B cell (primary cell): Measurements from ENCODE around the gene GBA2. TPM values are rescaled to one million over a fixed set of nuclear protein-coding genes. Genes with fewer than 3 reads are reported as not detected.

Experiments
- ATAC-seq: fragments of 200-7000 bp; cut with Tn5 transposase; one replicate; pipeline ENCODE4 v1.10.0; 2021; ENCODE audit warnings: low read depth, mild to moderate bottlenecking, moderate number of reproducible peaks, moderate library complexity
- CTCF ChIA-PET: fragments of 350-600 bp; sonication (Branson Sonifier 250); formaldehyde crosslinking; loops from one replicate; lab custom pipeline; 2021; ENCODE audit warnings: antibody characterized with exemption, inconsistent platforms; lab: Charles Lee
- POLR2A ChIA-PET: fragments of 350-600 bp; sonication (Branson Sonifier 250); formaldehyde crosslinking; loops from one replicate; lab custom pipeline; 2021; ENCODE audit warnings: antibody characterized with exemption; lab: Charles Lee
- DNase-seq: peaks from one replicate; pipeline ENCODE4 v3.0.0; 2013
- H2AFZ ChIP-seq: 2 replicates; pipeline ENCODE4 v1.6.1; 2012; ENCODE audit warnings: mild to moderate bottlenecking, low read depth, low read length; ENCODE audit not compliant: insufficient read depth, poor library complexity, severe bottlenecking
- H3K27ac ChIP-seq, 2 donors: 1 replicate in 1 of 2; 2 replicates in 1 of 2; pipeline ENCODE4 v1.5.1; 2012 to 2013; ENCODE audit warnings: low read length in 2 of 2, mild to moderate bottlenecking in 2 of 2, moderate library complexity in 1 of 2
- H3K27me3 ChIP-seq, 4 experiments: fragments of 200-600 bp in 1 of 4; sonication (generic) in 1 of 4; replicated peaks in 1 of 4; 1 replicate in 2 of 4; 2 replicates in 2 of 4; pipeline versions ENCODE4 v1.6.1 to v1.7.0; 2013 to 2016; ENCODE audit warnings: low read length in 3 of 4, mild to moderate bottlenecking in 2 of 4, mixed read lengths in 1 of 4, moderate library complexity in 1 of 4; ENCODE audit not compliant: insufficient read depth in 4 of 4, control insufficient read depth in 3 of 4; ENCODE audit errors: control extremely low read depth in 1 of 4
- H3K36me3 ChIP-seq, 2 experiments: replicated peaks in 1 of 2; 1 replicate in 1 of 2; 2 replicates in 1 of 2; pipeline versions ENCODE4 v1.6.1 to v1.7.1; 2013; ENCODE audit warnings: low read length in 1 of 2; ENCODE audit not compliant: insufficient read depth in 2 of 2, control insufficient read depth in 1 of 2; ENCODE audit errors: control extremely low read depth in 1 of 2, extremely low read depth in 1 of 2
- H3K4me1 ChIP-seq, 2 donors: fragments of 200-600 bp in 1 of 2; sonication (generic) in 1 of 2; 1 replicate in 1 of 2; 2 replicates in 1 of 2; pipeline versions ENCODE4 v1.5.1 to v1.6.1; 2013 to 2017; ENCODE audit warnings: low read length in 2 of 2; ENCODE audit not compliant: control insufficient read depth in 2 of 2, insufficient read depth in 2 of 2
- H3K4me2 ChIP-seq: replicated peaks from 2 replicates; pipeline ENCODE3; 2012; ENCODE audit warnings: mild to moderate bottlenecking, low read depth, low read length; ENCODE audit not compliant: poor library complexity, severe bottlenecking
- H3K4me3 ChIP-seq, 5 experiments: fragments of 200-600 bp in 1 of 5; sonication (generic) in 1 of 5; 1 replicate in 3 of 5; 2 replicates in 2 of 5; pipeline versions ENCODE4 v1.5.1 to v1.7.0; 2011 to 2016; ENCODE audit warnings: low read length in 4 of 5, mild to moderate bottlenecking in 4 of 5, low read depth in 2 of 5, control low read depth in 1 of 5, moderate library complexity in 1 of 5; ENCODE audit not compliant: insufficient read depth in 1 of 5; ENCODE audit errors: control extremely low read depth in 1 of 5, extremely low read depth in 1 of 5
- H3K79me2 ChIP-seq: fragments of 200-600 bp; sonication (generic); one replicate; pipeline ENCODE4 v1.6.0; 2016; ENCODE audit warnings: low read length; ENCODE audit not compliant: control insufficient read depth, insufficient read depth
- H3K9ac ChIP-seq: fragments of 200-600 bp; sonication (generic); 2 replicates; pipeline ENCODE4 v1.6.1; 2017; ENCODE audit warnings: mild to moderate bottlenecking, low read length, moderate library complexity
- H3K9me3 ChIP-seq, 3 donors: one replicate each; pipeline versions ENCODE4 v1.6.1 to v1.7.1; 2013; ENCODE audit warnings: low read length in 2 of 3; ENCODE audit not compliant: control insufficient read depth in 2 of 3, insufficient read depth in 1 of 3; ENCODE audit errors: control extremely low read depth in 1 of 3
- H4K20me1 ChIP-seq: 2 replicates; pipeline ENCODE4 v1.6.0; 2012; ENCODE audit warnings: mild to moderate bottlenecking, low read length; ENCODE audit not compliant: insufficient read depth, control insufficient read depth, poor library complexity, severe bottlenecking
- H3K27ac Mint-ChIP-seq: one replicate; pipeline ENCODE4 v1.8.0; 2021; ENCODE audit warnings: mixed read lengths
- H3K27me3 Mint-ChIP-seq: one replicate; pipeline ENCODE4 v1.8.0; 2021; ENCODE audit warnings: mixed read lengths
- H3K4me1 Mint-ChIP-seq: one replicate; pipeline ENCODE4 v1.8.0; 2021; ENCODE audit warnings: mixed read lengths
- H3K4me3 Mint-ChIP-seq: one replicate; pipeline ENCODE4 v1.8.0; 2021; ENCODE audit warnings: mixed read lengths
- H3K9me3 Mint-ChIP-seq: one replicate; pipeline ENCODE4 v1.8.0; 2022; ENCODE audit warnings: mixed read lengths; ENCODE audit not compliant: insufficient read depth
- CTCF ChIP-seq: fragments of 200-600 bp; IDR thresholded peaks from one replicate; pipeline ENCODE4 v1.8.0; 2022; ENCODE audit warnings: antibody characterized with exemption, mild to moderate bottlenecking
- EZH2 ChIP-seq: IDR thresholded peaks from 2 replicates; pipeline ENCODE4 v1.6.1; 2012; ENCODE audit warnings: borderline replicate concordance, low read depth, mild to moderate bottlenecking, moderate library complexity, low read length; ENCODE audit not compliant: insufficient read depth, poor library complexity, severe bottlenecking
- WGBS: methylation state at CpG from one replicate; pipeline ENCODE4 v1.1.5; 2013; ENCODE audit warnings: missing lambda C conversion rate; ENCODE audit not compliant: insufficient coverage; 5-methylcytosine and 5-hydroxymethylcytosine counted together
- intact Hi-C: fragments of 100-400 bp; cut with micrococcal nuclease; formaldehyde crosslinking; loops from one replicate; pipeline ENCODE4 v1.10.0; 2022
- polyA plus RNA-seq: library from polyadenylated mRNA; depleted of rRNA; stranded (reverse); fragments of >200 nt; gene quantifications from 2 replicates; pipeline ENCODE4 v1.2.3, GENCODE V29; 2012
- total RNA-seq, 2 donors: library from RNA; stranded (reverse); fragments of 120-200 nt in 1 of 2; gene quantifications; 1 replicate in 1 of 2; 2 replicates in 1 of 2; pipeline versions ENCODE4 v1.2.3 to v1.2.4, GENCODE V29; 2013 to 2022

The GBA2 gene
- total and polyA plus RNA-seq, 2 donors (not counting 1 experiment from before 2014, with no cell fraction given), result 114 to 137 TPM

GRCh38 chr9:35749515-35750255, 657 bp upstream of the GBA2 start:
- Histone ChIP-seq H3K4me1 (peaks cover 37 to 41% of the 10 kb centered on the region in 2 donors), H4K20me1 (peaks cover 35% of the 10 kb centered on the region), H3K27ac (peak overlapping the region; percentile 71 to 77), H3K36me3 (peaks cover 2 to 40% of the 10 kb centered on the region in 2 experiments), H2AFZ (peak overlapping the region; percentile 82), H3K9me3 (no peaks in the 10 kb centered on the region), H3K27me3 (no peaks in the 10 kb centered on the region), H3K4me2 (peak overlapping the region; percentile 88), H3K4me3 (peak overlapping the region; percentile 49 to 92 (median 84)), H3K79me2 (peaks cover 91% of the 10 kb centered on the region), H3K9ac (peak overlapping the region; percentile 81)
- H3K27ac Mint-ChIP-seq, result peak overlapping the region; percentile 96
- no peaks in the 10 kb centered on the region for H3K9me3 Mint-ChIP-seq
- ATAC-seq, result peak; percentile 46
- 0% methylated on average over 9 of the region's 19 CpGs for WGBS
- ChIA-PET CTCF (interaction anchor here (1.0 to 9.4 kb wide), 14 partner anchors 9 to 146 kb away, joined by 3 to 142 read pairs (median 5); partner anchors contain the start of genes ARHGEF39, CREB3, SPAG8 and TLN1), POLR2A (interaction anchor here (0.6 to 2.4 kb wide), 7 partner anchors 12 to 145 kb away, joined by 3 to 29 read pairs (median 4); partner anchors contain the start of genes CREB3, HINT2 and TLN1)
- TF ChIP-seq CTCF, result no peak
- no peak for TF ChIP-seq EZH2
- intact Hi-C loops, result loop anchor here (1.0 kb wide), 4 partner anchors 8 to 145 kb away; partner anchors contain the start of genes CREB3 and TLN1
- DNase-seq, result peak; percentile 67
- peak overlapping the region; percentile 96 for H3K4me3 Mint-ChIP-seq
- H3K27me3 Mint-ChIP-seq, result no peaks in the 10 kb centered on the region
- H3K4me1 Mint-ChIP-seq, result peaks cover 49% of the 10 kb centered on the region
